Measurements from ENCODE around the gene VPS51. TPM values are rescaled to one million over a fixed set of nuclear protein-coding genes. Genes with fewer than 3 reads are reported as not detected.

Gene VPS51
- total and polyA plus RNA-seq, 2 of the 4 experiments (the other 2 are of a cell fraction) = 56.3 to 113 TPM

- Histone ChIP-seq H2BK120ac (ENCODE audit: low read depth, low read length) (no peak overlapping the region), H4K20me1 (ENCODE audit: insufficient read depth, low read length) (no peaks in the 10 kb centered on the region), H3K14ac (replicated peaks; ENCODE audit: low read depth, low read length) (no peak overlapping the region), H4K5ac (ENCODE audit: low read depth, low read length) (no peak overlapping the region), H3K4me1 (ENCODE audit: control insufficient read depth, insufficient read depth, low read length) (peaks cover under 1% of the 10 kb centered on the region; the same call in 1 of the 2 replicates), H3K56ac (ENCODE audit: extremely low read depth, insufficient read depth, low read length) (no peak overlapping the region), H3K4ac (ENCODE audit: low read depth, low read length) (no peak overlapping the region), H3K4me3 (ENCODE audit: insufficient read depth, low read depth, low read length) (no peak overlapping the region), H3K36me3 (ENCODE audit: control insufficient read depth, insufficient read depth, low read length) (no peaks in the 10 kb centered on the region), H2AFZ (replicated peaks; ENCODE audit: low read length, poor library complexity) (no peak overlapping the region), H3K27ac (ENCODE audit: insufficient read depth, low read length) (no peak overlapping the region), H3K4me2 (ENCODE audit: low read depth, low read length) (no peak overlapping the region), H3K79me1 (ENCODE audit: low read depth in 1 of 2, low read length in 2 of 2) (no peaks in the 10 kb centered on the region), H3K9ac (ENCODE audit: low read depth, low read length) (no peak overlapping the region), H3K9me3 (ENCODE audit: control insufficient read depth, insufficient read depth, low read length) (no peaks in the 10 kb centered on the region), H3K18ac (ENCODE audit: low read depth, low read length) (no peak overlapping the region), H4K8ac (ENCODE audit: low read depth in 2 of 2, low read length in 2 of 2) (no peak overlapping the region), H4K91ac (ENCODE audit: insufficient read depth, low read depth, low read length) (no peak overlapping the region), H2AK9ac (replicated peaks; ENCODE audit: low read depth, low read length, poor library complexity) (no peak overlapping the region), H2AK5ac (ENCODE audit: low read depth, low read length) (no peak overlapping the region), H3K23ac (ENCODE audit: low read depth, low read length) (no peak overlapping the region), H2BK5ac (ENCODE audit: low read depth, low read length, poor library complexity, severe bottlenecking) (no peak overlapping the region), H2BK15ac (ENCODE audit: low read depth, low read length) (no peak overlapping the region), H3K27me3 (ENCODE audit: control insufficient read depth, insufficient read depth, low read length) (0 out of 2 replicates have a peak, but pooled peaks cover 2% of the 10 kb centered on the region), H3K9me1 (ENCODE audit: insufficient read depth, low read length) (no peaks in the 10 kb centered on the region), H2BK20ac (ENCODE audit: low read depth, low read length) (no peak overlapping the region)
- CTCF ChIA-PET = no interaction called here
- dilution Hi-C loops (cut with HindIII; ENCODE audit: low sequenced_read_pairs, unreplicated experiment) (no loop called here), intact Hi-C loops (cut with micrococcal nuclease) (no loop called here), in situ Hi-C loops (cut with MboI; ENCODE audit: low sequenced_read_pairs) (no loop called here)
- BruUV-seq (replicated peaks) = no TSS peak
- POLR2A ChIA-PET (ENCODE audit: unreplicated experiment) = no interaction called here
- no peak for TF ChIP-seq CEBPB (IDR thresholded peaks at IDR 0.05; ENCODE audit: low read depth, low read length)
- TF ChIP-seq NFE2L2 (IDR thresholded peaks at IDR 0.05; ENCODE audit: low read depth, low read length) = no peak
- TF ChIP-seq MXI1 (IDR thresholded peaks at IDR 0.05; ENCODE audit: borderline replicate concordance, low read depth, low read length) = no peak
- TF ChIP-seq FOS (IDR thresholded peaks at IDR 0.05; ENCODE audit: low read depth, low read length) = no peak
- no peak for TF ChIP-seq RAD21 (IDR thresholded peaks at IDR 0.05; ENCODE audit: low read length)
- no peak for TF ChIP-seq RCOR1 (IDR thresholded peaks at IDR 0.05; ENCODE audit: insufficient replicate concordance, low read length)
- TF ChIP-seq CTCF (conservative IDR thresholded peaks at IDR 0.05; ENCODE audit: low read depth, low read length) = no peak
- TF ChIP-seq BHLHE40 (IDR thresholded peaks at IDR 0.05; ENCODE audit: low read depth, low read length) = no peak
- no peak for TF ChIP-seq USF2 (IDR thresholded peaks at IDR 0.05; ENCODE audit: low read depth, low read length)
- no peak for TF ChIP-seq ELK1 (IDR thresholded peaks at IDR 0.05; ENCODE audit: borderline replicate concordance, low read depth, low read length)
- no peak for TF ChIP-seq RFX5 (IDR thresholded peaks at IDR 0.05; ENCODE audit: low read depth, low read length)
- no peak for TF ChIP-seq POLR2A (IDR thresholded peaks at IDR 0.05; ENCODE audit: low read depth, low read length)
- no peak for TF ChIP-seq MAFK (IDR thresholded peaks at IDR 0.05; ENCODE audit: low read depth, low read length)
- no peak for TF ChIP-seq SMC3 (IDR thresholded peaks at IDR 0.05; ENCODE audit: low read depth, low read length)
- ATAC-seq (ENCODE audit: low read depth) (no peak), DNase-seq (no peak)
- no CpG with 5 or more reads among the region's 3 CpGs for WGBS, 2 experiments (ENCODE audit: extremely low coverage in 2 of 2, insufficient read length in 1 of 2)
These were observed 64.6 kb downstream of the VPS51 start for GRCh38 chr11:65160643-65161042.

Data from IMR-90 (cell line).